Measurements from ENCODE around the gene NRARP.
A peak's percentile ranks its signal among the peaks of the same experiment; 100 is the strongest.

The NRARP gene

GRCh38 chr9:137299203-137299565 lies 2.9 kb downstream of the NRARP start:
- DNase-seq (ENCODE audit: low read depth in 1 of 2, low spot score in 1 of 2) = no peak

- DNase-seq (ENCODE audit: low read depth in 1 of 2, low spot score in 1 of 2) = no peak
Observed at GRCh38 chr9:137298401-137299202, 3.5 kb downstream of the NRARP start.

DNA sequence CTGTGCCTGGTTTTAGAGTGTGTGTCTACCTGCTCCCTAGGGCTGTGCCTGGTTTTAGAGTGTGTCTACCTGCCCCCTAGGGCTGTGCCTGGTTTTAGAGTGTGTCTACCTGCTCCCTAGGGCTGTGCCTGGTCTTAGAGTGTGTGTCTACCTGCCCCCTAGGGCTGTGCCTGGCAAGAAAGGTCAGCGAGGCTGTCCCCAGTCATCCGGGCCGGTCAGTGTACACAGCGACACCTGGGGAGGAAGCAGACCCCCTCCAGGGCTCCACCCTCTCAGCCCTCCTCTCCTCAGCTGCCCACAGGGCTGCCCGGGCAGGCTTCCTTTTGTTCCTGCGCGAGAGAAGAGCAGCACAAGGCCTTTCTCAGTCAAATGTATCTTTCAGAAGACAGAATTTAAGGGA lies 4.1 kb downstream of the NRARP start:
- DNase-seq (ENCODE audit: low read depth in 1 of 2, low spot score in 1 of 2) = no peak

DNA sequence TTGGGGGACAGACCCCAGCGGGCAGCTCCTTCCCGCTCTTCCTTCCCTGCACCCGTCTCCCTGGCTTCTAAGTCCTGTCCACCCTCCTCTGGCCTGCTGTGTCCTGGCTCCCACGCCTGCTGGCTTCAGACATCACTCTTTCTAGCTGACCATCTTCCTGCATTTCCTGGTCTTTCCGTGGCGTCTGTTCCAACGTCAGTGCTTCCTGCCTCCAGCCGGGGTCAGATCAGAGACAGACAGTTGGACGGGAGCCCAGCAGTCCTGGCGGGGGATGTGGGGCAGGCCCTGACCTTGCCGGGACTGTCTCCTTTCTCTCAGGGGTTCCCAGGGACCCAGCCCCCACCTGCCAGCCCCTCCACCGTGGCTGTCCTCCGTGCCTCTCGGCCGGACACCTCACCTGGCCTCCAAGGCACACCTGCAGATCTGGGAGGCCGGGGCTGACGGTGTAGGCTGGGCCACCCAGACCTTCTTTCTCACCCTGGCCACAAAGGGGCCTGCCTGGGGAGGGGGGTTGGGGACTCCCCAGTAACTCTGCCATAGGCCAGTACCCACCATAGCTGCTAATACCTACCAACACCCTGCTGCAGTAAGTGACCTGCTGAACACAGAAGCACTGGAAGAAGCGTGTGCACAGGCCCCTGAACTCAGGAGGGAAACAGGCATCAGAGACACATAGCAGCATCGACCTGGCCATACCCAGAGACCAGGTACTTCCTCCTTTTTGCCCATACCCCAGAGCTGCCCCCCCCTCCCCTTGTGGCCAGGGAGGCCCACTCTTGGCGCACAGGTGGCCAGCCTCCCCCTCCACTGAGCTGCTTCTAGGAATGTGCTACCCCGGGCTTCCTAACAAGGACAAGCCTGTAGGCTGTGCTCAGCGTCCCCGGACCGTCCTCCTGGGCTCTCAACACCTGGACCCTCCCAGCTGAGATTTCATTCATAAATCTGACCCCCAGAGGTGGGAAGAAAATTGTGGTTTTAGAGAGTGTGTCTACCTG lies 5.1 kb downstream of the NRARP start:
- no peak for DNase-seq (ENCODE audit: low read depth in 1 of 2, low spot score in 1 of 2)

DNA sequence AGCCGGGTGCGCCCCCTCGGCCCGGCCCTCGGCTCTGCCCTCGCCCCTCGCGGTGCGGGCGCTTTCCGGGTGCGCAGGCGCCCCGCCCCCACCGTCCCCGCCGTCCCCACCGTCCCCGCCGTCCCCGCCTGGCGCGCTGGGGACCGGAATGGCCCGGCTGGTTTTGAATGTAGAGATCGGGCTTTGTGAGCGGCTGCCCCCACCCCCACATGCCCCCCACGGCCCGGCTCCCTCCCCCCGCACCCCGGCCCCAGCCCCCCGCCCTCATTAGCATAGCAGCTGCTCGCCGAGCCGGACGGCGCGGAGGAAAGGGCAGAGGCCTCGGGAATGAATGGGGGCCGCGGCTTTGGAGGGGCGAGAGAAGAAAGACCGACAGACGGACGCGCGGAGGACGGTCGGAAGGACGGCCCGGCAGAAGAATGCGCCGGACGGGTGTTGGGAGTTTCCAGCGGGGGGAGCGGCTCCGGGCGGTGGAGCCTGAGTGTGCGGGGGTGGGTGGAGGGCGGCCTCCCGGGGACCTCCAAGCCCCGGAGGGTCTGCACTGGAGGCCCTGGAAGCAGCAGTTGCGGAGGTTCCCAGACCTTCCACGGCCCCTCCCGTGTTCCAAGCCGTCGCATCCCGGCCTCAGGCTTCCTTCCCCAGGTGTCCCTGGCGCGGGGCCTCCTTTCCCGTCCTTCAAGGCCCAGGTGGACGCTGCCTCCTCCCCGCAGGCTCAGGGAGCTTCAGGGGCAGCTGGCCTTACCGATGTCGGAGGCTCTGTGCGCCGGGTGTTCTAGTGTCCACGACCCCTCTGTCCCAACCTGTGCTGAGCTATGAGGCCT lies 6.0 kb downstream of the NRARP start:
- no peak for DNase-seq (ENCODE audit: low read depth in 1 of 2, low spot score in 1 of 2)

DNA sequence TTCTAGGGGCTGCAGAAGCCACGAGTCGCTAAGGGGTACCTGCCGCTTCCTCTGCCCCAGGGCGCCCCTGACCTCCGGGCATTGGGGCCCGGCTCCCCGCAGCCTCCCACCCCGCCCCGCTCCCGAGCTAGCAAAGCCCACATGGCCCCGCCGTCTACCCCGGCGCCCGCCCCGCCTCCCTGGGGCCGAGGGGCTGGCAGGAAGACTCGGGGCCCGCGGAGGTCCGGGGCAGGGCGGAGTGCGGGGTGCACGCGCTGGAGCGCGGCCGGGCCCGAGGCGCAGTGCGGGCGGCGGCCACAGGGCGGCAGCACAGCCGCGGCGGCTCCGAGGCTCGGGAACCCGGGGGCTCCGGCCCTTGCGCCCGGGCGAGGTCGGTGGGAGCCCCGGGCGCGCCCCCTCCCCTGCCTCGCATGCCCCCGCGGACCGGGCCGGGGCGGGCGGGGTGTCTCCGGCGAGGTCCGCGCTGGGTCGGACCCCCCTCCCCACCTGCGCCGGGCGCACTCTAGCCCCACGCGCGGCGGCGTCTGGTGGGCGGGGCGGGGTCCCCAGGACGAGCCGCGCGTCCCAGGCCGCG lies 6.7 kb downstream of the NRARP start:
- peak in 1 of 2 donors; percentile 54 for DNase-seq (ENCODE audit: low read depth in 1 of 2, low spot score in 1 of 2)

GRCh38 chr9:137294681-137295237 lies 7.3 kb downstream of the NRARP start:
- DNase-seq (ENCODE audit: low read depth in 1 of 2, low spot score in 1 of 2) = no peak

GRCh38 chr9:137294091-137294680 lies 7.9 kb downstream of the NRARP start:
- no peak for DNase-seq (ENCODE audit: low read depth in 1 of 2, low spot score in 1 of 2)

DNA sequence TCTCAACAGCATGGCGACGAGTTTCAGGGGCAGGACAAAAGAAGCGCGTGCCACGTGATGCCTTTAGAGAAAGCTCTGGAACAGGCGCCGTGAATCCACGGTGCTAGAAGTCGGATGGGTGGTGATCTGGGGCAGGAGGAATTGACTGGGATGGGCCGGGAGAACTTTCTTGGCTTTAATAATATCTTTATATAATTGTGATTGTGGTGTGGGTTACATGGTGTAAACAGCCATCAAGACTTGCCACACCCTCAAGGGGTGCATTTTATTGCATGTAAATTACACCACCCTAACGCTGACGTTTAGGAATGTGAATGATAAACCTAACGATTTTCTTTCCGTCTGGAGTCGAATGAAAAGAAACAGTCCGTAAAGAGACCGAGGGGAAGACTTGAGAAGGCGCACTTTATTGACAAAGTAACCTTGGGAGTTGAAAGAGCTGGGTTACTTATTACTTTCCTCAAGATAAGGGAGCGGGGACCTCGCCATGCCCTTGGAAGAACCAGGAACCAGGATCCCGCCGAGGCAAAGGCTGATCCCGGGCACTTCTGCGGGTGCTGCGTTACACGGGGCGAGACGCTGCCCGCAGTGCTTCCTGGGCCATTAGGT lies 8.5 kb downstream of the NRARP start:
- DNase-seq (ENCODE audit: low read depth in 1 of 2, low spot score in 1 of 2) = no peak

- DNase-seq (ENCODE audit: low read depth in 1 of 2, low spot score in 1 of 2) = no peak
Observed at GRCh38 chr9:137293094-137293481, 9.0 kb downstream of the NRARP start.

DNA sequence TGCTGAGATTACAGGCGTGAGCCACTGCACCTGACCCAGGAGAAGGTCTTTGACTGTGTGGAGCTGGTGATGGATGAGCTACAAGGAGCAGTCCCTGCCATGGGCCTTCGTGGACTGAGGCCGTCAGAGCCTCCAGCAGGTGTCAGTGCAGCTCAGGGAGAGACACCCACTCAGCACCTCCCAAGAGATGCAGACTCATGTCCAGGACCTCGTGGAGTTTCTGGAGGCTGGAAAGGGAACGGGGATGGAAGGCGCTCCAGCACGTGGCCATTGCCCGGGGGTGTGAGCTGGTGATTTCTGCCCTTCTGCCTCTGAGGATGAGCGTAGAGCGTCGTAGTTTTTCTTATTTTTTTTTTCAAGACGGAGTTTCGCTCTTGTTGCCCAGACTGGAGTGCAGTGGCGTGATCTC lies 15.1 kb downstream of the NRARP start:
- DNase-seq (ENCODE audit: low read depth in 1 of 2, low spot score in 1 of 2) = no peak

- DNase-seq (ENCODE audit: low read depth in 1 of 2, low spot score in 1 of 2) = no peak
Observed at GRCh38 chr9:137281345-137282116, 20.5 kb downstream of the NRARP start.

GRCh38 chr9:137280474-137281344 lies 21.4 kb downstream of the NRARP start:
- no peak for DNase-seq (ENCODE audit: low read depth in 1 of 2, low spot score in 1 of 2)

DNA sequence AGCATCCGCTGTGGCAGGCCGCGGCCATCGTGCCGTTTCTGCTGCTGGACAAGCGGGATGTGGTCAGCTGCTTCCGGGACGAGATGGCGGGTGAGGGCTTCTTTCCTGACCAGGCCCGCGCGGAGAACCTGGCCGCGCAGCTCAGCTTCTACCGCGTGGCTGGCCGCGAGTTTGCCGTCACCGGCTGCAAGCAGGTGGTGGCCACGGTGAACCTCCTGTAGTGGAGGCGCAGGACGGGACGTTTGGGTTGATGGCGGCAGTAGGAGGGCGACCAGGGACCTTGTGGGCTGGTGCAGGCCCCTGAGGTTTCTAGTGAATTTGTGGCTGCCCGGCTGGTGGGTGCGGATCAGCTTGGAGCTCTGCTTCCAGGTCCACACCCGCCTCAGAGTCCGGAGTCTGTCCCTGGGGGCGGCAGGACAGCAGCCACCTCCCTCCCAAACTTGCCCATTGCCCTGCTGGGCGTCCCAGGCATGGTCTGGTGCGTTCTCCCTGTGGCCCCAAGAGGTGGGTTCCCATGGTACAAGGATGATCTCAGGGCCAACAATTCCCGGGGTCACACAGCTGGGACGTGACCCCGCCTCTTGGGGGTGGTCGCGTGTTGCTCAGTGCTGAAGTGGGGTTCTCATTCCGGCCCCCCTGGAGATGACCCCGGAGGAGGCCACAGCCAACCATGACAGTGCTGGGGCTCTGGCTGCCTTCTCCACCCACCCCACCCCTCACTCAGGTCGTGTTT lies 22.2 kb downstream of the NRARP start:
- DNase-seq (ENCODE audit: low read depth in 1 of 2, low spot score in 1 of 2) = no peak

DNA sequence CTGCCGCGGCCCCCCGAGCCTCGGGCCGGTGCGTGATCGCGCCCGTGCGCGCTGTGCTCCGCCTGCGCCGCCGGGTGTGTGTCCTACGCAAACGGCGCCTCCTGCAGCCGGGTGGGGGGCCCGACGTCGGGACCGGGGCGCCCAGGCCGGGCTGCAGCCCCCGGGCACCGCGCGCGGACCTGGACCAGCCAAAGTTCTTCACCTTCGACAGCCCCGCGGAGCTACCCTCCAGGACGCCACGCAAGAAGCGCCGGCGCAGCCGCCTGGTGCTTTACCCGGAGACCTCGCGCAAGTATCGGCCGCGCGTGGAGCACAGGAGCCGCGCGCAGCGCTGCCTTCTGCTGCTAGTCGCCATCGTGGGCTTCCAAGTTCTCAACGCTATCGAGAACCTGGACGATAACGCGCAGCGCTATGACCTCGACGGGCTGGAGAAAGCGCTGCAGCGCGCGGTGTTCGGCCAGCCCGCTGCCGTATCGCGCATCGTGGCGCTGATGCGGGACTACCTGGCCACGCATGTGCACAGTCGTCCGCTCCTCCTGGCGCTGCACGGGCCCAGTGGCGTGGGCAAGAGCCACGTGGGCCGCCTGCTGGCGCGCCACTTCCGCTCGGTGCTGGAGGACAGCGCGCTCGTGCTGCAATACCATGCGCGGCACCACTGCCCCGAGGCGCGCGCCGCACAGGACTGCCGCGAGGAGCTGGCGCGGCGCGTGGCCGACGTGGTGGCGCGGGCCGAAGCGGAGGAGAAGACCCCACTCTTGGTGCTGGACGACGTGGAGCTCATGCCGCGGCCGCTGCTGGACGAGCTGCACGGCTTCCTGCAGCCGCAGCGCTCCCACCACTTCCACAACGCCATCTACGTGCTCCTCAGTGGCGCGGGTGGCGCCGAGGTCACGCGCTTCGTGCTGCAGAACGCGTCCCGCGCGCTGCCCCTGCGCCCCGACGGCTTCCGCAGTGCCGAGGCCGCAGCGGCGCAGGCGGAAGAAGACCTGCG lies 23.1 kb downstream of the NRARP start:
- no peak for DNase-seq (ENCODE audit: low read depth in 1 of 2, low spot score in 1 of 2)

DNA sequence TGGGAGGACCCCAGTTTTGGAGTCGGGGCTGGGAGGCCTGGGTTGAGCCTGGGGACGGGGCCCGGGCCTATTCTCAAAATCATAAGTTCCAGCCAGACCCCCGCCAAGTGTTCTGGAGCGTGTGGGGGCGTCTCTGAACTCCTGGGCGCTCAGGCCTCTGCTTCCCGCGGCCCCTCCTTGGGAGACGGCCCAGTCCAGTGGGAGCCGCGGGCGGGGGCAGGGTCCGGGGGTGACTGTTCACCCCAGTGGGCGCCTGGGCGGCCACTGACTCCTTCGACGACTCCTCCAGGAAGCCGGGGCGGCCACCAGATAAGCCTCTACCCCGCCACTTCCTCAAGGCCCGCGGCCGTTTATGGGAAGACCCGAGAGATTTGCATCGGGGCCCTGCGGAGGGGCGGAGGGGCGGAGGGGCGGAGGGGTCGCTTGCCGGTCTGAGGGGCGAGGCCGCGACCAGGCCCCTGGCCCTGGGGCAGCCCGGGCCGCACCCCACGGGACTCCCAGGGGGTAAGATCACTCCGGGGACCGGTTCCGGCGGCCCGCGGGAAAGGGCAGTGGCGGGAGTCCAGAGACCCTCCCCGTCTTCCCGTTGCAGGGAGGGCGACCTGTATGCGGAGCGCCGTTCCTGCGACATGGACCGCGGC lies 23.9 kb downstream of the NRARP start:
- DNase-seq (ENCODE audit: low read depth in 1 of 2, low spot score in 1 of 2) = no peak

All from stimulated activated CD4-positive, alpha-beta T cell treated with anti-CD3 and anti-CD28 coated beads, Interleukin-15, amount 100 ng/mL, for 1 hour (primary cell).